ENCODE measurements around the gene KSR2. TPM values are rescaled to one million over a fixed set of nuclear protein-coding genes. Genes with fewer than 3 reads are reported as not detected.

The KSR2 gene
- total RNA-seq, 1 experiment from 2014 or later: not detected

DNA sequence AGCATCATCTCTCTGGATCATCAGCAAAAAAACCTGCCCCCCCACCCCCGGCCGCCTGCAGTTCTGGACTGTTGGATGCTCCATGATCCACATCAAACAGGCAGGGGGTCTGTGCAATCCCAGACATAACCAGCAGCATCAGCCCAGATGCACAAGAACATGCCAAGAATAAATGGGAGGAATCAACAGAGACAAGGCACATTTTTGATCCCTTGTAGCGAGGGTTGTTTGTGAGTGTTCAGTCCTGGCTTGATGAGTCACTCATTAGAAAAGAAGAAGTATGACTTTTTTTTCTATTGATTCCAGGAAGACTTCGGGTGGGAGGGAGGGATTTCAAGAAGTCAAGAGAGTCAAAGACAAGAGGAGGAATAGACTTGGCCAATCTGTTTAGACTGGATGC, 244.2 kb downstream of the KSR2 start:
- no peak for DNase-seq (ENCODE audit: low spot score)
- ChIA-PET CTCF (no interaction called here), POLR2A (ENCODE audit: low non-redundant PET) (no interaction called here)
- Histone ChIP-seq H3K9me3 (ENCODE audit: low read depth, low read length, poor library complexity, severe bottlenecking) (no peaks in the 10 kb centered on the region), H3K36me3 (ENCODE audit: insufficient read depth, low read length, poor library complexity, severe bottlenecking) (no peaks in the 10 kb centered on the region), H3K4me3 (ENCODE audit: low read depth, low read length, poor library complexity, severe bottlenecking) (no peak overlapping the region), H3K4me1 (ENCODE audit: insufficient read depth, low read length, poor library complexity, severe bottlenecking) (no peaks in the 10 kb centered on the region), H3K27me3 (replicated peaks; ENCODE audit: insufficient read depth, low read depth, low read length, poor library complexity) (peaks cover 25% of the 10 kb centered on the region), H3K27ac (ENCODE audit: low read depth, low read length, poor library complexity, severe bottlenecking) (no peak overlapping the region)
- BruUV-seq (replicated peaks): no TSS peak
- no peak for TF ChIP-seq CTCF (conservative IDR thresholded peaks at IDR 0.05; ENCODE audit: low read depth, low read length)
- TF ChIP-seq EZH2 (IDR thresholded peaks at IDR 0.05; ENCODE audit: borderline replicate concordance, low read depth, low read length, poor library complexity, severe bottlenecking): no peak
- intact Hi-C loops (cut with micrococcal nuclease; ENCODE audit: unreplicated experiment): no loop called here

DNA sequence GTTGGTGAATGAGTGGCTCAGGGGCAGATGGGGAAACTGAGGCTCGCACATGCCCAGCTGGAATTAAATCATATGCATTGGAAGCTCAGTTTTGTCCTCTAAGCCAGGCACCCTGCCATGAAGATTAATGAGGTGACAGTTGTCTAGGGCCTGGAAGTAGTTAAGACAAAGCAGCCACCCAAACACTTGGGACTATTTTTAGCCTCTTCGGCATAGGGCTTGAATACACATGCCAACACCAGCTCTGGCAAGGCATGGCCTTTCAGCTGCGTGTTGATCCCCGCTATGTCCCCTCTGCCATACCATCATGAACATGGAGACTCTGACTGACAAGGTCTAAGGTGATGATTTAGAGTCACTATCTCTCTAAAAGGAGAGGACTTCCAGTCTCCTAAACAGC, 250.2 kb downstream of the KSR2 start:
- Histone ChIP-seq H3K4me3 (ENCODE audit: low read depth, low read length, poor library complexity, severe bottlenecking) (no peak overlapping the region), H3K9me3 (ENCODE audit: low read depth, low read length, poor library complexity, severe bottlenecking) (no peaks in the 10 kb centered on the region), H3K27me3 (replicated peaks; ENCODE audit: insufficient read depth, low read depth, low read length, poor library complexity) (peaks cover 23% of the 10 kb centered on the region), H3K27ac (ENCODE audit: low read depth, low read length, poor library complexity, severe bottlenecking) (no peak overlapping the region), H3K4me1 (ENCODE audit: insufficient read depth, low read length, poor library complexity, severe bottlenecking) (no peaks in the 10 kb centered on the region), H3K36me3 (ENCODE audit: insufficient read depth, low read length, poor library complexity, severe bottlenecking) (no peaks in the 10 kb centered on the region)
- intact Hi-C loops (cut with micrococcal nuclease; ENCODE audit: unreplicated experiment): no loop called here
- BruUV-seq (replicated peaks): no TSS peak
- ChIA-PET POLR2A (ENCODE audit: low non-redundant PET) (no interaction called here), CTCF (no interaction called here)
- DNase-seq (ENCODE audit: low spot score): no peak
- TF ChIP-seq EZH2 (IDR thresholded peaks at IDR 0.05; ENCODE audit: borderline replicate concordance, low read depth, low read length, poor library complexity, severe bottlenecking): no peak

- BruUV-seq (replicated peaks): no TSS peak
- CTCF ChIA-PET: no interaction called here
- H3K27ac ChIP-seq (ENCODE audit: low read depth, low read length, poor library complexity, severe bottlenecking): no peak overlapping the region
Measured at GRCh38 chr12:117718141-117718540, 250.6 kb downstream of the KSR2 start.

More at GRCh38 chr12:117718141-117718540, 250.6 kb downstream of the KSR2 start:
- DNase-seq (ENCODE audit: low spot score): peak; percentile 2
- intact Hi-C loops (cut with micrococcal nuclease; ENCODE audit: unreplicated experiment): no loop called here
- Histone ChIP-seq H3K4me1 (ENCODE audit: insufficient read depth, low read length, poor library complexity, severe bottlenecking) (no peaks in the 10 kb centered on the region), H3K4me3 (ENCODE audit: low read depth, low read length, poor library complexity, severe bottlenecking) (no peak overlapping the region), H3K27me3 (replicated peaks; ENCODE audit: insufficient read depth, low read depth, low read length, poor library complexity) (peaks cover 26% of the 10 kb centered on the region), H3K36me3 (ENCODE audit: insufficient read depth, low read length, poor library complexity, severe bottlenecking) (no peaks in the 10 kb centered on the region), H3K9me3 (ENCODE audit: low read depth, low read length, poor library complexity, severe bottlenecking) (no peaks in the 10 kb centered on the region)
- TF ChIP-seq CTCF (conservative IDR thresholded peaks at IDR 0.05; ENCODE audit: low read depth, low read length): no peak
- no peak for TF ChIP-seq EZH2 (IDR thresholded peaks at IDR 0.05; ENCODE audit: borderline replicate concordance, low read depth, low read length, poor library complexity, severe bottlenecking)
- POLR2A ChIA-PET (ENCODE audit: low non-redundant PET): no interaction called here

All from A673 (cell line).